Measurements from ENCODE around the gene PTPRT. TPM values are rescaled to one million over a fixed set of nuclear protein-coding genes. Genes with fewer than 3 reads are reported as not detected.

The PTPRT gene
- total RNA-seq, 1 donor from 2014 or later = not detected

DNA sequence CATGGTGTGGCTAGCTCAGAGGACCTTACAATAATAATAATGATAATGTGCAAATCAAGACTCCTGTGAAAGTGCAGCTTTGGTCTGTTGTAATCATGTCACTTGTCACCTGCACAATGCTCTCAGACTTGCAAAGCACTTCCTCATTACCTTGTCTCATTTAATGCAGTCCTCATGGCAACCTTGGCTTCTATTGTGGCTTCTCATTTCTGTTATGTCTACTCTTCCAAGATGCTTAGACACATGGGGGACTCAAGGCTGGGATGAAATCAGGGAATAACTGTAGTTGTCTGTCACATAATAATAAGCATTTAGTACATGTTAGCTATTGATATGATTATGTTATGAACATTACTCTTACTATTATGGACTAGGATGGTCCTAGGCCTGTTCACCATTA lies 484.2 kb downstream of the PTPRT start:
- no peaks in the 10 kb centered on the region for H3K4me1 Mint-ChIP-seq (ENCODE audit: low read depth)
- H3K9me3 Mint-ChIP-seq = peaks cover 17% of the 10 kb centered on the region
- no peak overlapping the region for H3K4me3 Mint-ChIP-seq
- no peak for DNase-seq (ENCODE audit: low spot score)
- intact Hi-C loops (cut with micrococcal nuclease) = no loop called here
- no peaks in the 10 kb centered on the region for H3K27me3 Mint-ChIP-seq (ENCODE audit: insufficient read depth)
- H3K27ac Mint-ChIP-seq = no peak overlapping the region
- no peaks in the 10 kb centered on the region for H3K36me3 Mint-ChIP-seq (ENCODE audit: low read depth)

DNA sequence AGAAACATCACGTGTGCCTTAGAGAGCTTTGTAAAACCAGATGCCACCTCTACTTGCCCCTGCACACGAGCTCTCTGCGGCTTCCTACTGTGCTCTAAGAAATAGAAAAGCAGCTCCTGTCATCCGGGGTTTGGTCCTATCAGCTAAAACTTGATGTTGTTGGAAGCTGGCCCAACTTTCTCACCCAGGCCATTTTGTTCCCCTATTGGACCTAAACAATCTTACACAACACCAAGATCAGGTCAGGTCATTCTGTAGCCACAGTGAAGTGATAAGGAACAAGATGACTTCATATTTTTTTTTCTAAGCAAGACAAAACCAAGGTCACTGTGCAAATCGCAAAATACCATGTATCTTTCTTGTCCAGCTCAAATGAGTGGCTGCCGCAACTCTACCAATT lies 486.0 kb downstream of the PTPRT start:
- H3K4me3 Mint-ChIP-seq = no peak overlapping the region
- H3K4me1 Mint-ChIP-seq (ENCODE audit: low read depth) = no peaks in the 10 kb centered on the region
- DNase-seq (ENCODE audit: low spot score) = no peak
- peaks cover 13% of the 10 kb centered on the region for H3K9me3 Mint-ChIP-seq
- no peaks in the 10 kb centered on the region for H3K27me3 Mint-ChIP-seq (ENCODE audit: insufficient read depth)
- intact Hi-C loops (cut with micrococcal nuclease) = no loop called here
- no peak overlapping the region for H3K27ac Mint-ChIP-seq
- H3K36me3 Mint-ChIP-seq (ENCODE audit: low read depth) = no peaks in the 10 kb centered on the region

DNA sequence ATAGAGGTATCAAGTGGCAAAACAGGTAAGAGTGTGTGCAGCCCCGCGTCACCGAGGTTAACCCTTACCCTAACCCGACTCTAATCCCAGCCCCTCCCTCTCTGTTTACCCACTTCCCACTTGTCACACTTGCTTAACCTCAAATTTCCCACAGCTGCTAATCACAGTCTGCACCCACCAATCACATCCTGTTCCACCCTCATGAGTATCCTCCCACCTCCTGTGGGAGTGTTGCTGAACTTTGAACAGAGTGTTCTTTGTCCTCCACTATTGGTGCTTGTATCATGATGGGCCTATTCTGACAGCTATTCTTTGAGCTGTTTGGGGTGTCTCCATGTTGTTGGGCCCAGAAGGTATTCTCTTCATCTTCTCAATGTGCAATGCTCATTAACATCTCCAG lies 487.8 kb downstream of the PTPRT start:
- DNase-seq (ENCODE audit: low spot score) = no peak
- no peaks in the 10 kb centered on the region for H3K36me3 Mint-ChIP-seq (ENCODE audit: low read depth)
- intact Hi-C loops (cut with micrococcal nuclease) = no loop called here

DNA sequence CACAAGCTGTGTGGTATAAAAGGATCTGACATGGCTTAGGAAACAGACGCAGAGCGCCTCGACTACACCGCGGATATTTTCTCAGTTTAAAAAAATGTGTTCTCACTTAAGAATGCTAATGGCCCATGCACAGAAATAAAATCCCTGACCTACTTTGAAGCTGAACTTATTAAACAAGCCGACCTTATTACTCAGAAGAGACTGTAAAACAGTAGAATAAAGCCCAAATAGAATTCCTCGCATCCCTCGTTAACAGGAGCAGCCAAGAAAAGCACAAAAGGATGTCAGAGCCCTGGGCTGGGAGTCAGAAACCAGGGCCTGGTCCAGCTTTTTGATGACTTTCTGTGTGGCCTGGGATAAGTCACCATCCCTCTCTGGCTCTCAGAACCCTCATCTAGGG lies 489.3 kb downstream of the PTPRT start:
- no peaks in the 10 kb centered on the region for H3K36me3 Mint-ChIP-seq (ENCODE audit: low read depth)
- DNase-seq (ENCODE audit: low spot score) = no peak
- H3K4me1 Mint-ChIP-seq (ENCODE audit: low read depth) = no peaks in the 10 kb centered on the region

More for the DNA sequence above, 487.8 kb downstream of the PTPRT start:
- H3K27me3 Mint-ChIP-seq (ENCODE audit: insufficient read depth) = no peaks in the 10 kb centered on the region
- H3K27ac Mint-ChIP-seq = no peak overlapping the region
- no peaks in the 10 kb centered on the region for H3K4me1 Mint-ChIP-seq (ENCODE audit: low read depth)
- no peak overlapping the region for H3K4me3 Mint-ChIP-seq
- H3K9me3 Mint-ChIP-seq = peaks cover 15% of the 10 kb centered on the region

DNA sequence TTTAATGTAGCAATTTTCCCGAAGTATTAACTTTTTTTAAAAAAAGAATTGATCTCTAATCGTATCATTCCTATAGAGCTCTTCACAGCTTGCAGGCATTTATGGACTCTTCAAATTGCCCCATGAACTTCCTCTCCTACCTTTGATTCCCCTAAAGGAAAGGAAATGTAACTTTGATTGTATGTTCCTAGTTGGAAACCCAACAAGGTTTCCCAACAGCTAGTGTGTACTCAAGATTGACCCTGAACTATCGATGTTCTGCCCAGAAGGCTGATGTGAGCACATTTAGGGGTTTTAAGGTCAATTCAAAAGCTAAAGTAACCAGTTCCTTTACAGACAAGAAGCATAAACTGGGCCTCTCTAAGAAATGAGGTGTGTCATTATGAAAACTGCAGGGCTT lies 491.7 kb downstream of the PTPRT start:
- no peaks in the 10 kb centered on the region for H3K4me1 Mint-ChIP-seq (ENCODE audit: low read depth)
- H3K27me3 Mint-ChIP-seq (ENCODE audit: insufficient read depth) = no peaks in the 10 kb centered on the region
- no peaks in the 10 kb centered on the region for H3K36me3 Mint-ChIP-seq (ENCODE audit: low read depth)
- peaks cover 8% of the 10 kb centered on the region for H3K9me3 Mint-ChIP-seq
- intact Hi-C loops (cut with micrococcal nuclease) = no loop called here
- H3K4me3 Mint-ChIP-seq = no peak overlapping the region
- DNase-seq (ENCODE audit: low spot score) = no peak
- no peak overlapping the region for H3K27ac Mint-ChIP-seq

More for the DNA sequence above, 489.3 kb downstream of the PTPRT start:
- H3K27me3 Mint-ChIP-seq (ENCODE audit: insufficient read depth) = no peaks in the 10 kb centered on the region
- H3K27ac Mint-ChIP-seq = no peak overlapping the region
- no peak overlapping the region for H3K4me3 Mint-ChIP-seq
- intact Hi-C loops (cut with micrococcal nuclease) = no loop called here
- H3K9me3 Mint-ChIP-seq = peaks cover 15% of the 10 kb centered on the region

- no peaks in the 10 kb centered on the region for H3K36me3 Mint-ChIP-seq (ENCODE audit: low read depth)
- DNase-seq (ENCODE audit: low spot score) = no peak
- H3K4me1 Mint-ChIP-seq (ENCODE audit: low read depth) = no peaks in the 10 kb centered on the region
Observed at GRCh38 chr20:42690842-42691437, 498.8 kb downstream of the PTPRT start.

GRCh38 chr20:42688576-42688975 lies 501.1 kb downstream of the PTPRT start:
- no peak overlapping the region for H3K27ac Mint-ChIP-seq
- no peaks in the 10 kb centered on the region for H3K27me3 Mint-ChIP-seq (ENCODE audit: insufficient read depth)
- no peak overlapping the region for H3K4me3 Mint-ChIP-seq
- no peaks in the 10 kb centered on the region for H3K36me3 Mint-ChIP-seq (ENCODE audit: low read depth)
- DNase-seq (ENCODE audit: low spot score) = no peak
- intact Hi-C loops (cut with micrococcal nuclease) = no loop called here
- no peaks in the 10 kb centered on the region for H3K4me1 Mint-ChIP-seq (ENCODE audit: low read depth)
- H3K9me3 Mint-ChIP-seq = peaks cover 33% of the 10 kb centered on the region

More at GRCh38 chr20:42690842-42691437, 498.8 kb downstream of the PTPRT start:
- no peak overlapping the region for H3K4me3 Mint-ChIP-seq
- H3K27ac Mint-ChIP-seq = no peak overlapping the region
- peaks cover 33% of the 10 kb centered on the region for H3K9me3 Mint-ChIP-seq
- intact Hi-C loops (cut with micrococcal nuclease) = no loop called here
- no peaks in the 10 kb centered on the region for H3K27me3 Mint-ChIP-seq (ENCODE audit: insufficient read depth)

GRCh38 chr20:42686057-42686456 lies 503.6 kb downstream of the PTPRT start:
- H3K27me3 Mint-ChIP-seq (ENCODE audit: insufficient read depth) = no peaks in the 10 kb centered on the region
- H3K4me1 Mint-ChIP-seq (ENCODE audit: low read depth) = no peaks in the 10 kb centered on the region
- H3K27ac Mint-ChIP-seq = no peak overlapping the region
- H3K4me3 Mint-ChIP-seq = no peak overlapping the region
- H3K9me3 Mint-ChIP-seq = peaks cover 20% of the 10 kb centered on the region
- intact Hi-C loops (cut with micrococcal nuclease) = no loop called here
- no peaks in the 10 kb centered on the region for H3K36me3 Mint-ChIP-seq (ENCODE audit: low read depth)
- DNase-seq (ENCODE audit: low spot score) = no peak

DNA sequence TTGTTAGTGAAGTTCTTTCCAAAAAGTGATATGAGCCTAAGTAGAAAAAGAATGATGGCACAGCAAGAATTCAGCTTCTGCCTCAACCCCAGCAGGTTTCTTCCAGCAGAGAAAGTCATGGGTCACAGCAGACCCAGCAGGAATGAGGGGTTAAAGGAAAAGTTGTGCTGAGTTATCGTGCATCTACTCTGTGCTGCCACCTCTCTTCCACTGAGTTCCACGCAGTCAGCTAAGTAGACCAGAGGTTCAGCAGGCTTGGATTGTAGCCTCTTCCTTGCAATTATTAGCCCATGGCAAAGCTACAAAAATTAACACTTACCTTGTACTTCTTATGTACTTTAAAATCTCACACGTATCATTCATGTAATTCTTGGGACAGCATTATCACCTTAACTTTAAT lies 510.8 kb downstream of the PTPRT start:
- Mint-ChIP-seq H3K27ac (no peak overlapping the region), H3K27me3 (ENCODE audit: insufficient read depth) (no peaks in the 10 kb centered on the region), H3K4me3 (no peak overlapping the region), H3K9me3 (no peaks in the 10 kb centered on the region), H3K4me1 (ENCODE audit: low read depth) (no peaks in the 10 kb centered on the region), H3K36me3 (ENCODE audit: low read depth) (no peaks in the 10 kb centered on the region)
- no peak for DNase-seq (ENCODE audit: low spot score)
- intact Hi-C loops (cut with micrococcal nuclease) = no loop called here

GRCh38 chr20:42656130-42656529 lies 533.6 kb downstream of the PTPRT start:
- no peak for DNase-seq (ENCODE audit: low spot score)
- Mint-ChIP-seq H3K27ac (no peak overlapping the region), H3K9me3 (peaks cover 3% of the 10 kb centered on the region), H3K27me3 (ENCODE audit: insufficient read depth) (peaks cover 1% of the 10 kb centered on the region), H3K4me1 (ENCODE audit: low read depth) (no peaks in the 10 kb centered on the region), H3K36me3 (ENCODE audit: low read depth) (no peaks in the 10 kb centered on the region), H3K4me3 (no peak overlapping the region)
- intact Hi-C loops (cut with micrococcal nuclease) = no loop called here

- H3K9me3 Mint-ChIP-seq = peaks cover 11% of the 10 kb centered on the region
- no peak overlapping the region for H3K4me3 Mint-ChIP-seq
- no peaks in the 10 kb centered on the region for H3K4me1 Mint-ChIP-seq (ENCODE audit: low read depth)
- intact Hi-C loops (cut with micrococcal nuclease) = no loop called here
- DNase-seq (ENCODE audit: low spot score) = no peak
- no peaks in the 10 kb centered on the region for H3K27me3 Mint-ChIP-seq (ENCODE audit: insufficient read depth)
- H3K27ac Mint-ChIP-seq = no peak overlapping the region
- no peaks in the 10 kb centered on the region for H3K36me3 Mint-ChIP-seq (ENCODE audit: low read depth)
Observed at GRCh38 chr20:42652266-42652665, 537.4 kb downstream of the PTPRT start.

GRCh38 chr20:42650191-42650746 lies 539.4 kb downstream of the PTPRT start:
- DNase-seq (ENCODE audit: low spot score) = no peak
- Mint-ChIP-seq H3K4me3 (no peak overlapping the region), H3K27ac (no peak overlapping the region), H3K36me3 (ENCODE audit: low read depth) (no peaks in the 10 kb centered on the region), H3K9me3 (peaks cover 11% of the 10 kb centered on the region), H3K27me3 (ENCODE audit: insufficient read depth) (no peaks in the 10 kb centered on the region), H3K4me1 (ENCODE audit: low read depth) (no peaks in the 10 kb centered on the region)
- intact Hi-C loops (cut with micrococcal nuclease) = no loop called here

- Mint-ChIP-seq H3K27ac (no peak overlapping the region), H3K9me3 (peaks cover 11% of the 10 kb centered on the region), H3K27me3 (ENCODE audit: insufficient read depth) (no peaks in the 10 kb centered on the region)
Observed at GRCh38 chr20:42649748-42650147, 540.0 kb downstream of the PTPRT start.

DNA sequence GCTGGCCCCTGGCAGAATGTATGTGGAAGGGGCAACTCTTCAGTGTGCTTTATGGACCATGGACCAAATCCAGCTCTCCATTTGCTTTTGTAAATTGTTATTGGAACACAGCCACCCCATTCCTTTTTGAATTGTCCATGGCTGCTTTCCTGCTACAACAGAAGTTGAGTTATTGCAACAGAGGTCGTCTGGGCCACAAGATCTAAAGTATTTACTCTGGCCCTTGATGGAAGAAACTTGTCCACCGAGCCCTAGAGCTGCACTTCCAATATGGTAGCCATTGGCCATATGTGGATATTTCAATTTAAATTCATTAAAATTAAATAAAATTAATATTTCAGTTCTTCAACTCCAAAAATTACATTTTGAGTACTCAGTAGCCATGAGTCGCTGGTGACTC lies 543.5 kb downstream of the PTPRT start:
- H3K9me3 Mint-ChIP-seq = peaks cover 11% of the 10 kb centered on the region
- intact Hi-C loops (cut with micrococcal nuclease) = no loop called here
- no peaks in the 10 kb centered on the region for H3K27me3 Mint-ChIP-seq (ENCODE audit: insufficient read depth)
- no peaks in the 10 kb centered on the region for H3K36me3 Mint-ChIP-seq (ENCODE audit: low read depth)
- DNase-seq (ENCODE audit: low spot score) = no peak
- no peaks in the 10 kb centered on the region for H3K4me1 Mint-ChIP-seq (ENCODE audit: low read depth)
- no peak overlapping the region for H3K4me3 Mint-ChIP-seq
- H3K27ac Mint-ChIP-seq = no peak overlapping the region

More at GRCh38 chr20:42649748-42650147, 540.0 kb downstream of the PTPRT start:
- no peak overlapping the region for H3K4me3 Mint-ChIP-seq
- no peaks in the 10 kb centered on the region for H3K4me1 Mint-ChIP-seq (ENCODE audit: low read depth)
- DNase-seq (ENCODE audit: low spot score) = no peak
- H3K36me3 Mint-ChIP-seq (ENCODE audit: low read depth) = no peaks in the 10 kb centered on the region
- intact Hi-C loops (cut with micrococcal nuclease) = no loop called here

All from activated T-helper 1 cell treated with anti-CD3 and anti-CD28 coated beads, Interleukin-12 subunit alpha, Interleukin-12 subunit beta, Interleukin-2, Interleukin-4 antibody, amounts not matched to agents 30 ng/mL and 10 ng/mL and 1 ng/mL, durations not matched to agents 14 hours and 24 hours and 36 hours (primary cell).